K562 (cell line): Measurements from ENCODE around the gene CLEC2L.

Experiments used
- BHLHE40 ChIP-seq: IDR thresholded peaks from 2 replicates; pipeline ENCODE4 v1.6.1; 2011; ENCODE audit warnings: low read length, improper control_type of control experiment
- CTCF ChIP-seq, 3 experiments: IDR thresholded peaks in 2 of 3; conservative IDR thresholded peaks in 1 of 3; 2 replicates each; pipeline ENCODE4 v1.5.1; 2011 to 2012; ENCODE audit warnings: low read length in 3 of 3, mild to moderate bottlenecking in 3 of 3, control low read depth in 2 of 3, improper control_type of control experiment in 1 of 3, inconsistent platforms in 1 of 3, low read depth in 1 of 3, mixed read lengths in 1 of 3, moderate library complexity in 1 of 3; ENCODE audit not compliant: insufficient read depth in 2 of 3
- FIP1L1 ChIP-seq: fragments of 200-400 bp; formaldehyde crosslinking; IDR thresholded peaks from 2 replicates; pipeline ENCODE4 v1.6.1; 2018; ENCODE audit warnings: mild to moderate bottlenecking, low read depth, low read length; ENCODE audit not compliant: poor library complexity, severe bottlenecking
- FOXJ3 ChIP-seq: sonication (generic); formaldehyde crosslinking; IDR thresholded peaks from 2 replicates; pipeline ENCODE4 v1.4.0; 2020; ENCODE audit warnings: mild to moderate bottlenecking, missing genetic modification reagents
- HNRNPH1 ChIP-seq: fragments of 200-400 bp; formaldehyde crosslinking; optimal IDR thresholded peaks from 2 replicates; pipeline ENCODE3; 2017; ENCODE audit warnings: low read depth, mild to moderate bottlenecking, low read length, moderate library complexity
- JUND ChIP-seq, 2 experiments: IDR thresholded peaks; 2 replicates in 1 of 2; 3 replicates in 1 of 2; pipeline ENCODE4 v1.6.1; 2011; ENCODE audit warnings: borderline replicate concordance in 2 of 2, low read depth in 2 of 2, low read length in 2 of 2, improper control_type of control experiment in 1 of 2, missing biosample characterization in 1 of 2, missing genetic modification characterization in 1 of 2, missing genetic modification reagents in 1 of 2
- KAT7 ChIP-seq: sonication (generic); formaldehyde crosslinking; IDR thresholded peaks from 2 replicates; pipeline ENCODE4 v1.8.0; 2022; ENCODE audit warnings: missing genetic modification reagents, mild to moderate bottlenecking, borderline replicate concordance
- KDM2B ChIP-seq: fragments of 250-450 bp; sonication (Bioruptor Pico); IDR thresholded peaks from 2 replicates; pipeline ENCODE4 v1.8.0; 2021; ENCODE audit warnings: mild to moderate bottlenecking, moderate library complexity
- LCOR ChIP-seq: sonication (generic); formaldehyde crosslinking; IDR thresholded peaks from 2 replicates; pipeline ENCODE4 v1.8.0; 2022; ENCODE audit warnings: mild to moderate bottlenecking, missing genetic modification reagents
- NFYB ChIP-seq: IDR thresholded peaks from 2 replicates; pipeline ENCODE4 v1.6.1; 2011; ENCODE audit warnings: mild to moderate bottlenecking, moderate library complexity; ENCODE audit not compliant: insufficient read length; ENCODE audit errors: extremely low read depth
- STAG1 ChIP-seq: sonication (generic); formaldehyde crosslinking; IDR thresholded peaks from 2 replicates; pipeline ENCODE4 v1.5.0; 2020; ENCODE audit warnings: missing genetic modification reagents, borderline replicate concordance
- STAT6 ChIP-seq: sonication (generic); formaldehyde crosslinking; IDR thresholded peaks from 2 replicates; pipeline ENCODE4 v1.8.1; 2023; ENCODE audit warnings: mild to moderate bottlenecking, missing genetic modification reagents
- USF2 ChIP-seq: sonication (generic); formaldehyde crosslinking; IDR thresholded peaks from 2 replicates; pipeline ENCODE4 v1.5.0; 2020; ENCODE audit warnings: missing genetic modification reagents
- ZNF146 ChIP-seq: IDR thresholded peaks from one replicate; pipeline ENCODE4 v1.6.1; 2018; ENCODE audit warnings: missing compliant biosample characterization; ENCODE audit not compliant: unreplicated experiment

GRCh38 chr7:139509535-139509934 is 13.9 kb upstream of the CLEC2L start:
- no peak for TF ChIP-seq KAT7 (CRISPR knock-in tag)
- TF ChIP-seq JUND (IDR thresholded peaks at IDR 0.05; ENCODE audit: borderline replicate concordance, low read depth, low read length): no peak
- no peak for TF ChIP-seq JUND (tag; IDR thresholded peaks at IDR 0.05; ENCODE audit: borderline replicate concordance, low read depth, low read length)
- TF ChIP-seq STAT6 (CRISPR knock-in tag): no peak
- no peak for TF ChIP-seq HNRNPH1
- no peak for TF ChIP-seq LCOR
- no peak for TF ChIP-seq USF2 (CRISPR knock-in tag)
- no peak for TF ChIP-seq BHLHE40
- no peak for TF ChIP-seq ZNF146 (CRISPR knock-in tag)
- no peak for TF ChIP-seq FOXJ3
- TF ChIP-seq NFYB: no peak
- no peak for TF ChIP-seq CTCF (IDR thresholded peaks at IDR 0.05 in 2 of 3, conservative IDR thresholded peaks at IDR 0.05 in 1 of 3; ENCODE audit: insufficient read depth in 2 of 3, low read depth in 1 of 3, low read length in 3 of 3)
- no peak for TF ChIP-seq STAG1 (CRISPR knock-in tag)
- no peak for TF ChIP-seq KDM2B (CRISPR knock-in tag)
- TF ChIP-seq FIP1L1: no peak
